Esophagus squamous epithelium (tissue), 5 donors: ENCODE measurements around the gene ENGASE. TPM values are rescaled to one million over a fixed set of nuclear protein-coding genes. Genes with fewer than 3 reads are reported as not detected.

Experiments used
- DNase-seq: peaks from one replicate; lab custom pipeline; 2025; lab: John Stamatoyannopoulos, UW
- H3K27ac ChIP-seq, 4 donors: fragments of 200-600 bp; sonication (generic); one replicate each; pipeline ENCODE4 v1.5.1; 2016 to 2019; ENCODE audit warnings: mild to moderate bottlenecking in 1 of 4
- H3K27me3 ChIP-seq, 4 donors: fragments of 200-600 bp; sonication (generic); 1 replicate in 3 of 4; 2 replicates in 1 of 4; pipeline versions ENCODE4 v1.5.1 to v1.6.0; 2017 to 2021; ENCODE audit warnings: antibody characterized with exemption in 1 of 4
- H3K36me3 ChIP-seq, 3 donors: fragments of 200-600 bp; sonication (generic); one replicate each; pipeline ENCODE4 v1.5.1; 2016 to 2019
- H3K4me1 ChIP-seq, 3 donors: fragments of 200-600 bp; sonication (generic); one replicate each; pipeline ENCODE4 v1.5.1; 2017 to 2019
- H3K4me3 ChIP-seq, 4 donors: fragments of 200-600 bp; sonication (generic); 1 replicate in 3 of 4; 2 replicates in 1 of 4; pipeline ENCODE4 v1.5.1; 2016 to 2019; ENCODE audit warnings: mild to moderate bottlenecking in 2 of 4, moderate library complexity in 1 of 4
- H3K9me3 ChIP-seq, 3 donors: fragments of 200-600 bp; sonication (generic); one replicate each; pipeline ENCODE4 v1.5.1; 2016 to 2019
- CTCF ChIP-seq, 6 experiments: fragments of 450-650 bp in 4 of 6; fragments of 200-600 bp in 2 of 6; sonication (generic) in 2 of 6; IDR thresholded peaks; one replicate each; pipeline ENCODE4 v1.5.1; 2016 to 2019; ENCODE audit warnings: antibody characterized with exemption in 6 of 6, mild to moderate bottlenecking in 4 of 6, moderate library complexity in 4 of 6
- POLR2A ChIP-seq, 4 donors: fragments of 450-650 bp; IDR thresholded peaks; one replicate each; pipeline ENCODE4 v1.6.1; 2017; ENCODE audit warnings: antibody characterized with exemption in 4 of 4, mild to moderate bottlenecking in 4 of 4, moderate library complexity in 3 of 4
- WGBS, 2 donors: methylation state at CpG; one replicate each; pipeline ENCODE4 v1.1.5; 2018; 5-methylcytosine and 5-hydroxymethylcytosine counted together
- intact Hi-C: fragments of 100-400 bp; cut with DNase I; formaldehyde crosslinking; loops from one replicate; pipeline ENCODE4 v1.15.0; 2022
- total RNA-seq, 4 donors: library from RNA; depleted of rRNA; stranded (reverse); fragments of >200 nt; gene quantifications; one replicate each; pipeline ENCODE4 v1.1.0, GENCODE V29; 2016
- donor health status: DM: yes; HTN: yes; CAD: no.

Gene ENGASE
- total RNA-seq, 4 donors from 2014 or later = 6.0 to 32.2 (median 9.5) TPM

GRCh38 chr17:79075446-79075750 is 774 bp downstream of the ENGASE start:
- DNase-seq = no peak
- peak overlapping the region; percentile 74 to 89 (median 86) for H3K4me3 ChIP-seq
- H3K36me3 ChIP-seq = peaks cover 8 to 31% (median 21%) of the 10 kb centered on the region in 3 donors
- TF ChIP-seq CTCF (IDR thresholded peaks at IDR 0.05) = no peak
- no peak for TF ChIP-seq POLR2A (IDR thresholded peaks at IDR 0.05)
- H3K27me3 ChIP-seq = peaks cover 0 to 18% (median 0%) of the 10 kb centered on the region in 4 donors
- peaks cover 8 to 39% (median 13%) of the 10 kb centered on the region in 3 donors for H3K4me1 ChIP-seq
- peak overlapping the region; percentile 80 to 93 (median 86) for H3K27ac ChIP-seq
- no peaks in the 10 kb centered on the region for H3K9me3 ChIP-seq
- intact Hi-C loops = no loop called here
- WGBS, 2 donors = 8 to 9% methylated on average over 4 to 6 of the region's 6 CpGs

- DNase-seq = no peak
- 82 to 88% methylated on average over 9 of the region's 9 CpGs for WGBS, 2 donors
- peaks cover 11 to 36% (median 21%) of the 10 kb centered on the region in 3 donors for H3K36me3 ChIP-seq
- H3K4me1 ChIP-seq = peaks cover 8 to 39% (median 13%) of the 10 kb centered on the region in 3 donors
- peak overlapping the region in 3 of 4 donors; percentile 74 to 88 (median 84) for H3K4me3 ChIP-seq
- peaks cover 0 to 16% (median 0%) of the 10 kb centered on the region in 4 donors for H3K27me3 ChIP-seq
- intact Hi-C loops = no loop called here
- no peaks in the 10 kb centered on the region for H3K9me3 ChIP-seq
- TF ChIP-seq CTCF (IDR thresholded peaks at IDR 0.05) (no peak), POLR2A (IDR thresholded peaks at IDR 0.05) (no peak)
- H3K27ac ChIP-seq = peak overlapping the region in 2 of 4 donors; percentile 80 to 93
These were observed 1.3 kb downstream of the ENGASE start for GRCh38 chr17:79075861-79076406.

GRCh38 chr17:79077587-79077986 is 3.0 kb downstream of the ENGASE start:
- peaks cover 11 to 51% (median 21%) of the 10 kb centered on the region in 3 donors for H3K36me3 ChIP-seq
- no peak for TF ChIP-seq POLR2A (IDR thresholded peaks at IDR 0.05)
- no peak for TF ChIP-seq CTCF (IDR thresholded peaks at IDR 0.05)
- H3K9me3 ChIP-seq = no peaks in the 10 kb centered on the region
- no peak for DNase-seq
- no peak overlapping the region for H3K27ac ChIP-seq
- H3K27me3 ChIP-seq = no peaks in the 10 kb centered on the region
- intact Hi-C loops = no loop called here
- peaks cover 8 to 42% (median 13%) of the 10 kb centered on the region in 3 donors for H3K4me1 ChIP-seq
- H3K4me3 ChIP-seq = no peak overlapping the region
- WGBS, 2 donors = 70 to 83% methylated on average over 8 to 11 of the region's 12 CpGs

GRCh38 chr17:79078476-79079190 is 4.0 kb downstream of the ENGASE start:
- 89 to 96% methylated on average over 13 to 20 of the region's 21 CpGs for WGBS, 2 donors
- intact Hi-C loops = no loop called here
- H3K4me3 ChIP-seq = no peak overlapping the region

More at GRCh38 chr17:79078476-79079190, 4.0 kb downstream of the ENGASE start:
- H3K27me3 ChIP-seq = no peaks in the 10 kb centered on the region
- peaks cover 8 to 42% (median 13%) of the 10 kb centered on the region in 3 donors for H3K4me1 ChIP-seq
- TF ChIP-seq POLR2A (IDR thresholded peaks at IDR 0.05) = no peak
- no peak for TF ChIP-seq CTCF (IDR thresholded peaks at IDR 0.05)
- H3K27ac ChIP-seq = no peak overlapping the region
- H3K36me3 ChIP-seq = peaks cover 17 to 58% (median 21%) of the 10 kb centered on the region in 3 donors
- DNase-seq = no peak
- H3K9me3 ChIP-seq = no peaks in the 10 kb centered on the region
